NB4 (cell line): ENCODE results near the gene ASIC2.

Experiments
- DNase-seq: peaks from one replicate; pipeline ENCODE4 v3.0.0; 2010; ENCODE audit warnings: low read depth
- H3K4me3 ChIP-seq: one replicate; pipeline ENCODE4 v1.5.1; 2011; ENCODE audit warnings: mild to moderate bottlenecking, low read depth, low read length, moderate library complexity
- CTCF ChIP-seq: IDR thresholded peaks from one replicate; pipeline ENCODE4 v1.5.1; 2012; ENCODE audit warnings: low read depth, low read length
- MAX ChIP-seq: IDR thresholded peaks from 2 replicates; pipeline ENCODE4 v1.6.1; 2011; ENCODE audit warnings: low read depth, low read length
- MYC ChIP-seq: IDR thresholded peaks from 2 replicates; pipeline ENCODE4 v1.6.1; 2011; ENCODE audit warnings: low read depth, low read length
- POLR2A ChIP-seq: IDR thresholded peaks from 2 replicates; pipeline ENCODE4 v1.6.1; 2011; ENCODE audit warnings: mild to moderate bottlenecking; ENCODE audit not compliant: insufficient read length; ENCODE audit errors: extremely low read depth

The ASIC2 gene

GRCh38 chr17:33124871-33125551, 168.1 kb downstream of the ASIC2 start:
- H3K4me3 ChIP-seq = no peak overlapping the region
- DNase-seq = no peak
- TF ChIP-seq MAX (no peak), POLR2A (no peak), MYC (no peak), CTCF (no peak)

- H3K4me3 ChIP-seq = no peak overlapping the region
- DNase-seq = no peak
- no peak for TF ChIP-seq MAX
- no peak for TF ChIP-seq MYC
- no peak for TF ChIP-seq CTCF
- no peak for TF ChIP-seq POLR2A
Observed at GRCh38 chr17:33124185-33124584, 168.9 kb downstream of the ASIC2 start.

- H3K4me3 ChIP-seq = no peak overlapping the region
- no peak for TF ChIP-seq MYC
- TF ChIP-seq MAX = no peak
- no peak for TF ChIP-seq POLR2A
- TF ChIP-seq CTCF = no peak
- DNase-seq = no peak
Observed at GRCh38 chr17:33121756-33122155, 171.3 kb downstream of the ASIC2 start.

- H3K4me3 ChIP-seq = no peak overlapping the region
- DNase-seq = peak; percentile 50
- TF ChIP-seq POLR2A = no peak
- TF ChIP-seq MYC = no peak
- no peak for TF ChIP-seq MAX
- no peak for TF ChIP-seq CTCF
Observed at GRCh38 chr17:33121272-33121671, 171.8 kb downstream of the ASIC2 start.

GRCh38 chr17:33120103-33120502, 173.0 kb downstream of the ASIC2 start:
- TF ChIP-seq POLR2A (no peak), MAX (no peak), MYC (no peak), CTCF (no peak)
- no peak overlapping the region for H3K4me3 ChIP-seq
- DNase-seq = no peak

GRCh38 chr17:33118391-33119075, 174.6 kb downstream of the ASIC2 start:
- no peak for DNase-seq
- H3K4me3 ChIP-seq = no peak overlapping the region
- TF ChIP-seq MAX (no peak), MYC (no peak), POLR2A (no peak), CTCF (no peak)
